Panc1 (cell line): ENCODE results near the gene SYT1.

Experiments
- CTCF ChIP-seq: fragments of 450-650 bp; IDR thresholded peaks from 2 replicates; pipeline ENCODE4 v1.5.1; 2017; ENCODE audit warnings: mild to moderate bottlenecking
- POLR2AphosphoS5 ChIP-seq: IDR thresholded peaks from 2 replicates; pipeline ENCODE4 v1.6.1; 2012; ENCODE audit warnings: mild to moderate bottlenecking, low read depth, low read length, moderate library complexity
- TCF7L2 ChIP-seq: IDR thresholded peaks from 2 replicates; pipeline ENCODE4 v1.6.1; 2011; ENCODE audit warnings: mild to moderate bottlenecking, low read depth, low read length, inconsistent platforms
- TF ChIP-seq, protein P1 (sequence below), 2 experiments: IDR thresholded peaks; 2 replicates each; pipeline ENCODE4 v1.6.1; 2011 to 2012; ENCODE audit warnings: low read depth in 2 of 2, control low read depth in 1 of 2, low read length in 1 of 2, mild to moderate bottlenecking in 1 of 2, moderate library complexity in 1 of 2; ENCODE audit not compliant: insufficient read depth in 1 of 2

- TF ChIP-seq CTCF (no peak), POLR2AphosphoS5 (no peak), TCF7L2 (no peak)
- TF ChIP-seq, protein P1, sequence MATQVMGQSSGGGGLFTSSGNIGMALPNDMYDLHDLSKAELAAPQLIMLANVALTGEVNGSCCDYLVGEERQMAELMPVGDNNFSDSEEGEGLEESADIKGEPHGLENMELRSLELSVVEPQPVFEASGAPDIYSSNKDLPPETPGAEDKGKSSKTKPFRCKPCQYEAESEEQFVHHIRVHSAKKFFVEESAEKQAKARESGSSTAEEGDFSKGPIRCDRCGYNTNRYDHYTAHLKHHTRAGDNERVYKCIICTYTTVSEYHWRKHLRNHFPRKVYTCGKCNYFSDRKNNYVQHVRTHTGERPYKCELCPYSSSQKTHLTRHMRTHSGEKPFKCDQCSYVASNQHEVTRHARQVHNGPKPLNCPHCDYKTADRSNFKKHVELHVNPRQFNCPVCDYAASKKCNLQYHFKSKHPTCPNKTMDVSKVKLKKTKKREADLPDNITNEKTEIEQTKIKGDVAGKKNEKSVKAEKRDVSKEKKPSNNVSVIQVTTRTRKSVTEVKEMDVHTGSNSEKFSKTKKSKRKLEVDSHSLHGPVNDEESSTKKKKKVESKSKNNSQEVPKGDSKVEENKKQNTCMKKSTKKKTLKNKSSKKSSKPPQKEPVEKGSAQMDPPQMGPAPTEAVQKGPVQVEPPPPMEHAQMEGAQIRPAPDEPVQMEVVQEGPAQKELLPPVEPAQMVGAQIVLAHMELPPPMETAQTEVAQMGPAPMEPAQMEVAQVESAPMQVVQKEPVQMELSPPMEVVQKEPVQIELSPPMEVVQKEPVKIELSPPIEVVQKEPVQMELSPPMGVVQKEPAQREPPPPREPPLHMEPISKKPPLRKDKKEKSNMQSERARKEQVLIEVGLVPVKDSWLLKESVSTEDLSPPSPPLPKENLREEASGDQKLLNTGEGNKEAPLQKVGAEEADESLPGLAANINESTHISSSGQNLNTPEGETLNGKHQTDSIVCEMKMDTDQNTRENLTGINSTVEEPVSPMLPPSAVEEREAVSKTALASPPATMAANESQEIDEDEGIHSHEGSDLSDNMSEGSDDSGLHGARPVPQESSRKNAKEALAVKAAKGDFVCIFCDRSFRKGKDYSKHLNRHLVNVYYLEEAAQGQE (IDR thresholded peaks at IDR 0.05; ENCODE audit: insufficient read depth in 1 of 2, low read depth in 2 of 2, low read length in 1 of 2): no peak
Observed at GRCh38 chr12:78888568-78888967, 24.0 kb downstream of the SYT1 start.
